ENCODE results near the gene EBI3. TPM values are rescaled to one million over a fixed set of nuclear protein-coding genes. Genes with fewer than 3 reads are reported as not detected.

The EBI3 gene
- total and polyA plus RNA-seq, 2 of the 8 experiments (the other 6 are each of a cell fraction or from before 2014, with no cell fraction given): 0.99 to 8.4 TPM

DNA sequence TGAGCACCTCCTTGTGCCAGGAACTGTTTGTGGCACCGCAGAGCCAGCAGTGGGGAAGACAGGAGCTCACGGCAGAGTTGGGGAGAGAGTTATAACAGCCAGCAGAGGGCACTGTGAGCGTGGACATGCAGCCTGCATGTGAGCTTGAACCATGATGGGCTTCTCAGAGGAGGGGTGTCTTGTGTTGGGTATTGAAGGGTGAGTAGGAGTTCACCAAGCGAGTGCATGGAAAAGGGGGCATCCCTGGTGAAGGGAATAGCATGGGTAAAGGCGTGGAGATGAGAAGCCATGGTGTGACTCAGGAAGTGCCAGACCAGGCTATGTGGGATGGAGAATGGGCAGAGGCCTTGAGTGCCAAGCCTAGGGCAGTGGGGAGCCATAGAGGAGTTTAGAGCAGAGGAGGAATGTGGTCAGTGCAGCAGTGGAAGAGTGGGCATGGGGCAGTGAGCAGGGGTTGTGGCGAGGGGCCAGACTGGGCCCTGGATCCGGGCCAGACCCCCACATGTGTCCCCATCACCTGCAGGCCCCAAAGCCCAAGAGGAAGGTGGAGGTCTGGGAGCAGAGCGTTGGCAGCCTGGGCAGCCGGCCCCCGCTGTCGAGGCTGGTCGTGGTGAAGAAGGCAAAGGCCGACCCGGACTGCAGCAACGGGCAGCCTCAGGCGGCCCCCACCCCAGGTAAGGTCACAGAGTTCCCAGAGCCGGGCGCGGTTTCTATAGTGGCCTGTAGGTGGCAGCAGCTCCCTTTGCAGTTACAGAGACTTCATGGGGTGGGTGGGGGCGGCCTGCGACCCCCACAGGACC is 38.0 kb downstream of the EBI3 start:
- Histone ChIP-seq H3K27me3 (replicated peaks in 1 of 4; ENCODE audit: control insufficient read depth in 3 of 4, extremely low read depth in 1 of 4, insufficient read depth in 3 of 4, low read length in 3 of 4) (no peaks in the 10 kb centered on the region), H2AK5ac (ENCODE audit: low read depth, low read length) (no peak overlapping the region), H3K4me1 (replicated peaks in 1 of 4; ENCODE audit: control insufficient read depth in 3 of 4, insufficient read depth in 4 of 4, low read length in 3 of 4) (no peaks in the 10 kb centered on the region; a peak in 1 of 7 replicates), H3K79me1 (ENCODE audit: low read depth, low read length) (no peaks in the 10 kb centered on the region), H3K23me2 (ENCODE audit: low read depth, low read length) (no peaks in the 10 kb centered on the region), H3K4me3 (ENCODE audit: extremely low read depth in 1 of 4, insufficient read depth in 2 of 4, low read depth in 3 of 4, low read length in 4 of 4) (no peak overlapping the region), H3K4ac (replicated peaks; ENCODE audit: insufficient read length, low read depth, low read length) (no peak overlapping the region), H3K14ac (ENCODE audit: insufficient read length) (no peak overlapping the region), H3K4me2 (ENCODE audit: insufficient read depth in 1 of 2, low read depth in 2 of 2, low read length in 2 of 2) (no peak overlapping the region), H3K18ac (ENCODE audit: extremely low read depth, low read length) (no peak overlapping the region), H2BK12ac (ENCODE audit: low read depth, low read length) (no peak overlapping the region), H3K79me2 (ENCODE audit: control insufficient read depth in 1 of 2, insufficient read depth in 2 of 2, low read length in 2 of 2) (no peaks in the 10 kb centered on the region), H3K9ac (replicated peaks in 1 of 4; ENCODE audit: extremely low read depth in 1 of 4, low read depth in 3 of 4, low read length in 3 of 4) (no peak overlapping the region), H3K23ac (ENCODE audit: insufficient read length) (no peak overlapping the region), H2BK15ac (ENCODE audit: low read length) (peak overlapping the region; percentile 72; the same call in 1 of the 2 replicates), H4K5ac (ENCODE audit: insufficient read length, low read depth, low read length) (no peak overlapping the region), H2BK120ac (replicated peaks; ENCODE audit: low read depth, low read length) (no peak overlapping the region), H3K27ac (ENCODE audit: low read depth, low read length) (no peak overlapping the region), H2BK5ac (ENCODE audit: low read depth, low read length) (no peak overlapping the region), H3K56ac (replicated peaks; ENCODE audit: insufficient read length, low read depth, low read length) (no peak overlapping the region), H2AFZ (ENCODE audit: low read length) (no peak overlapping the region), H2BK20ac (ENCODE audit: low read length) (no peak overlapping the region), H3K36me3 (ENCODE audit: control insufficient read depth in 2 of 4, insufficient read depth in 4 of 4, low read length in 3 of 4) (peaks cover 2 to 8% (median 5%) of the 10 kb centered on the region in 4 experiments; a peak in 4 of 8 replicates), H4K20me1 (replicated peaks in 1 of 2; ENCODE audit: control insufficient read depth in 1 of 2, insufficient read depth in 2 of 2, low read length in 2 of 2) (peaks cover 1 to 2% of the 10 kb centered on the region in 2 experiments), H4K91ac (replicated peaks; ENCODE audit: insufficient read length, low read length) (no peak overlapping the region), H4K8ac (ENCODE audit: extremely low read depth, insufficient read depth, low read length) (no peak overlapping the region), H3K9me3 (ENCODE audit: insufficient read depth in 2 of 2, low read depth in 1 of 2, low read length in 1 of 2) (no peaks in the 10 kb centered on the region)
- DNase-seq (ENCODE audit: low read depth in 1 of 2, low spot score in 2 of 2) (peak; percentile 61 to 90), FAIRE-seq (peak; percentile 81)
- CTCF ChIA-PET (ENCODE audit: partially characterized antibody): interaction anchor here (0.6 to 14.6 kb wide), 60 partner anchors 9 to 389 kb away, joined by 3 to 311 read pairs (median 5); partner anchors contain the start of genes CHAF1A, HDGFL2, MPND and STAP2
- 55% methylated on average over 17 of the region's 21 CpGs; no CpG with 5 or more reads in 1 of the 2 experiments for WGBS, 2 experiments (ENCODE audit: extremely low coverage in 1 of 2, insufficient coverage in 1 of 2, insufficient read length in 1 of 2, insufficient replicate concordance in 2 of 2, low coverage in 1 of 2, low lambda C conversion rate in 2 of 2, missing lambda C conversion rate in 1 of 2)
- POLR2A ChIA-PET (ENCODE audit: partially characterized antibody): interaction anchor here (0.5 to 5.4 kb wide), 16 partner anchors 11 to 326 kb away, joined by 3 to 36 read pairs (median 4); partner anchors contain the start of genes CHAF1A, MPND, SHD and YJU2
- TF ChIP-seq, protein P1, sequence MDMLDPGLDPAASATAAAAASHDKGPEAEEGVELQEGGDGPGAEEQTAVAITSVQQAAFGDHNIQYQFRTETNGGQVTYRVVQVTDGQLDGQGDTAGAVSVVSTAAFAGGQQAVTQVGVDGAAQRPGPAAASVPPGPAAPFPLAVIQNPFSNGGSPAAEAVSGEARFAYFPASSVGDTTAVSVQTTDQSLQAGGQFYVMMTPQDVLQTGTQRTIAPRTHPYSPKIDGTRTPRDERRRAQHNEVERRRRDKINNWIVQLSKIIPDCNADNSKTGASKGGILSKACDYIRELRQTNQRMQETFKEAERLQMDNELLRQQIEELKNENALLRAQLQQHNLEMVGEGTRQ (IDR thresholded peaks at IDR 0.05; ENCODE audit: low read length): no peak
- TF ChIP-seq SIRT6 (IDR thresholded peaks at IDR 0.05; ENCODE audit: low read length): no peak
- TF ChIP-seq, protein P2, sequence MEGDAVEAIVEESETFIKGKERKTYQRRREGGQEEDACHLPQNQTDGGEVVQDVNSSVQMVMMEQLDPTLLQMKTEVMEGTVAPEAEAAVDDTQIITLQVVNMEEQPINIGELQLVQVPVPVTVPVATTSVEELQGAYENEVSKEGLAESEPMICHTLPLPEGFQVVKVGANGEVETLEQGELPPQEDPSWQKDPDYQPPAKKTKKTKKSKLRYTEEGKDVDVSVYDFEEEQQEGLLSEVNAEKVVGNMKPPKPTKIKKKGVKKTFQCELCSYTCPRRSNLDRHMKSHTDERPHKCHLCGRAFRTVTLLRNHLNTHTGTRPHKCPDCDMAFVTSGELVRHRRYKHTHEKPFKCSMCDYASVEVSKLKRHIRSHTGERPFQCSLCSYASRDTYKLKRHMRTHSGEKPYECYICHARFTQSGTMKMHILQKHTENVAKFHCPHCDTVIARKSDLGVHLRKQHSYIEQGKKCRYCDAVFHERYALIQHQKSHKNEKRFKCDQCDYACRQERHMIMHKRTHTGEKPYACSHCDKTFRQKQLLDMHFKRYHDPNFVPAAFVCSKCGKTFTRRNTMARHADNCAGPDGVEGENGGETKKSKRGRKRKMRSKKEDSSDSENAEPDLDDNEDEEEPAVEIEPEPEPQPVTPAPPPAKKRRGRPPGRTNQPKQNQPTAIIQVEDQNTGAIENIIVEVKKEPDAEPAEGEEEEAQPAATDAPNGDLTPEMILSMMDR (IDR thresholded peaks at IDR 0.05; ENCODE audit: control extremely low read depth in 1 of 3, insufficient read depth in 1 of 3, low read depth in 1 of 3, low read length in 3 of 3): peak; percentile 92 to 94 (median 94)
- no peak for TF ChIP-seq CBX8 (IDR thresholded peaks at IDR 0.05; ENCODE audit: borderline replicate concordance, low read depth, low read length)
- no peak for TF ChIP-seq TCF12 (IDR thresholded peaks at IDR 0.05; ENCODE audit: low read depth, low read length)
- 0 out of 4 replicates have a peak, but pooled peaks of 1 of the 2 experiments have one; percentile 44 for TF ChIP-seq HDAC2 (IDR thresholded peaks at IDR 0.05; ENCODE audit: borderline replicate concordance in 1 of 2, low read depth in 2 of 2, low read length in 2 of 2)
- TF ChIP-seq POLR2AphosphoS5 (IDR thresholded peaks at IDR 0.05; ENCODE audit: low read depth, low read length): no peak

Measured in H1 (cell line).